ENCODE measurements around the gene TRAP1.

DNA sequence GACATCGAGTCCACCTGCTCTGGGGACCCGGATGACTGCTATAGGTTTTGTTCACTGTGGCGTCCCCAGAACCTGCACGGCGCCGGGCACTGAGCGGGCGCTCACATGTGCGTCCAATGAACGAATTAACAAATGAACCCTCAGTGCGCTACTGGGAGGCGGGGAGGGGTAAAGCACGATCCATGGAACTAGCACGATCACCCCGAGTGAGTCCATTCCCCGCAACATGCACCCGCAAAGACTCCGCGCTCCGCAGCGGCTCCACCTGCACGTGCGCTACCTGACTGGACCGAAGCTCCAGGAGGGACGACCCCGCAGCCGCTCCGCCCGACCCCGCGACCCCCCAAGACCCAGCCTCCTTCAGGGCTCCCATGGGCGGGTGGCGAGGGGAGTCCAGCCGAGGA lies 491 bp downstream of the TRAP1 start:
- TF ChIP-seq, protein P1, sequence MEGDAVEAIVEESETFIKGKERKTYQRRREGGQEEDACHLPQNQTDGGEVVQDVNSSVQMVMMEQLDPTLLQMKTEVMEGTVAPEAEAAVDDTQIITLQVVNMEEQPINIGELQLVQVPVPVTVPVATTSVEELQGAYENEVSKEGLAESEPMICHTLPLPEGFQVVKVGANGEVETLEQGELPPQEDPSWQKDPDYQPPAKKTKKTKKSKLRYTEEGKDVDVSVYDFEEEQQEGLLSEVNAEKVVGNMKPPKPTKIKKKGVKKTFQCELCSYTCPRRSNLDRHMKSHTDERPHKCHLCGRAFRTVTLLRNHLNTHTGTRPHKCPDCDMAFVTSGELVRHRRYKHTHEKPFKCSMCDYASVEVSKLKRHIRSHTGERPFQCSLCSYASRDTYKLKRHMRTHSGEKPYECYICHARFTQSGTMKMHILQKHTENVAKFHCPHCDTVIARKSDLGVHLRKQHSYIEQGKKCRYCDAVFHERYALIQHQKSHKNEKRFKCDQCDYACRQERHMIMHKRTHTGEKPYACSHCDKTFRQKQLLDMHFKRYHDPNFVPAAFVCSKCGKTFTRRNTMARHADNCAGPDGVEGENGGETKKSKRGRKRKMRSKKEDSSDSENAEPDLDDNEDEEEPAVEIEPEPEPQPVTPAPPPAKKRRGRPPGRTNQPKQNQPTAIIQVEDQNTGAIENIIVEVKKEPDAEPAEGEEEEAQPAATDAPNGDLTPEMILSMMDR (IDR thresholded peaks at IDR 0.05 in 8 of 11, conservative IDR thresholded peaks at IDR 0.05 in 3 of 11), result no peak
- TF ChIP-seq POLR2AphosphoS5 (IDR thresholded peaks at IDR 0.05), result no peak
- no peak for TF ChIP-seq POLR2A (IDR thresholded peaks at IDR 0.05)
